Lower leg skin (tissue), 3 donors: ENCODE measurements around the gene LAMTOR5.

ENCODE experiments used
- POLR2A ChIP-seq, 2 donors: fragments of 450-650 bp; IDR thresholded peaks; one replicate each; pipeline ENCODE4 v1.6.1; 2016 to 2017; ENCODE audit warnings: antibody characterized with exemption in 2 of 2, mild to moderate bottlenecking in 1 of 2, moderate library complexity in 1 of 2
- TF ChIP-seq, protein P1 (sequence below), 3 donors: fragments of 450-650 bp; IDR thresholded peaks; one replicate each; pipeline ENCODE4 v1.5.1; 2016; ENCODE audit warnings: antibody characterized with exemption in 3 of 3, mild to moderate bottlenecking in 3 of 3, moderate library complexity in 2 of 3

DNA sequence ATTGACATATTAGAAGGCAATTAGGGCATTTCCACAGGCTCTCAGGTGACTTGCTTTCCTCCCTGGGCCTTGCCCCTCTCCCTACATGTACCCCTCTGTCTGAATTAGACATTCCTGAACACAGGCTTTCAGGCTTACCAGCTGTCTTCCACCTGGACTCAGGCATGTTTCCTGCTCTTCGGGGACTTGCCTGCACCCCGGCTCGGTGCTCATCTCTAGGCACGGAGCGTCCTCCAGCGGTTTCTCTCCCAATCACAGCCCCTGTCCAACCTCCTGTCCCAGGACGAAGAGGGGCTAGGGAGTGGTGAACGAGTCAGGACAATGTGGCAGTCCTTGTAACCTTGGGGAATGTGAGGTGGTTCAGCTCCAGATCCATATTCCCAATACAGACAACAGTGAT, 47.7 kb upstream of the LAMTOR5 start:
- TF ChIP-seq, protein P1, sequence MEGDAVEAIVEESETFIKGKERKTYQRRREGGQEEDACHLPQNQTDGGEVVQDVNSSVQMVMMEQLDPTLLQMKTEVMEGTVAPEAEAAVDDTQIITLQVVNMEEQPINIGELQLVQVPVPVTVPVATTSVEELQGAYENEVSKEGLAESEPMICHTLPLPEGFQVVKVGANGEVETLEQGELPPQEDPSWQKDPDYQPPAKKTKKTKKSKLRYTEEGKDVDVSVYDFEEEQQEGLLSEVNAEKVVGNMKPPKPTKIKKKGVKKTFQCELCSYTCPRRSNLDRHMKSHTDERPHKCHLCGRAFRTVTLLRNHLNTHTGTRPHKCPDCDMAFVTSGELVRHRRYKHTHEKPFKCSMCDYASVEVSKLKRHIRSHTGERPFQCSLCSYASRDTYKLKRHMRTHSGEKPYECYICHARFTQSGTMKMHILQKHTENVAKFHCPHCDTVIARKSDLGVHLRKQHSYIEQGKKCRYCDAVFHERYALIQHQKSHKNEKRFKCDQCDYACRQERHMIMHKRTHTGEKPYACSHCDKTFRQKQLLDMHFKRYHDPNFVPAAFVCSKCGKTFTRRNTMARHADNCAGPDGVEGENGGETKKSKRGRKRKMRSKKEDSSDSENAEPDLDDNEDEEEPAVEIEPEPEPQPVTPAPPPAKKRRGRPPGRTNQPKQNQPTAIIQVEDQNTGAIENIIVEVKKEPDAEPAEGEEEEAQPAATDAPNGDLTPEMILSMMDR (IDR thresholded peaks at IDR 0.05): no peak
- no peak for TF ChIP-seq POLR2A (IDR thresholded peaks at IDR 0.05)
